WI38 (cell line): ENCODE measurements around the gene CREB3L1.
A peak's percentile ranks its signal among the peaks of the same experiment; 100 is the strongest.

Source experiments
- H3K4me3 ChIP-seq: 2 replicates; pipeline ENCODE4 v1.5.1; 2011; ENCODE audit warnings: low read depth, mild to moderate bottlenecking, control low read depth, low read length
- CTCF ChIP-seq: IDR thresholded peaks from 2 replicates; pipeline ENCODE4 v1.5.1; 2012; ENCODE audit warnings: low read depth, mild to moderate bottlenecking, control low read depth, low read length

Gene CREB3L1

GRCh38 chr11:46306296-46306853 is 28.9 kb downstream of the CREB3L1 start:
- no peak for TF ChIP-seq CTCF
- no peak overlapping the region for H3K4me3 ChIP-seq

GRCh38 chr11:46307369-46307768 is 29.9 kb downstream of the CREB3L1 start:
- H3K4me3 ChIP-seq, result no peak overlapping the region
- TF ChIP-seq CTCF, result no peak

GRCh38 chr11:46307785-46308341 is 30.4 kb downstream of the CREB3L1 start:
- no peak overlapping the region for H3K4me3 ChIP-seq
- TF ChIP-seq CTCF, result no peak

- no peak overlapping the region for H3K4me3 ChIP-seq
- peak; percentile 85 for TF ChIP-seq CTCF
Observed at GRCh38 chr11:46308631-46309419, 31.4 kb downstream of the CREB3L1 start.

- TF ChIP-seq CTCF, result no peak
- H3K4me3 ChIP-seq, result no peak overlapping the region
Observed at GRCh38 chr11:46309814-46310259, 32.4 kb downstream of the CREB3L1 start.

- peak; percentile 92 for TF ChIP-seq CTCF
- no peak overlapping the region for H3K4me3 ChIP-seq
Observed at GRCh38 chr11:46315033-46315738, 37.7 kb downstream of the CREB3L1 start.
